Activated CD4-positive, alpha-beta T cell treated with anti-CD3 and anti-CD28 coated beads, Interleukin-2, amount 50 U/mL, for 24 hours (primary cell): ENCODE data around the gene DIAPH2.

Experiments used
- DNase-seq, 2 donors: peaks; one replicate each; pipeline ENCODE4 v3.0.0-alpha.2; 2020; ENCODE audit warnings: low read depth in 1 of 2, low spot score in 1 of 2

Gene DIAPH2

GRCh38 chrX:97158269-97158668 lies 473.6 kb downstream of the DIAPH2 start:
- no peak for DNase-seq

- no peak for DNase-seq
Observed at GRCh38 chrX:97159916-97160800, 475.5 kb downstream of the DIAPH2 start.

GRCh38 chrX:97167333-97167732 lies 482.7 kb downstream of the DIAPH2 start:
- no peak for DNase-seq

GRCh38 chrX:97168646-97169045 lies 484.0 kb downstream of the DIAPH2 start:
- no peak for DNase-seq

- no peak for DNase-seq
Observed at GRCh38 chrX:97175147-97175546, 490.5 kb downstream of the DIAPH2 start.

GRCh38 chrX:97189668-97190067 lies 505.0 kb downstream of the DIAPH2 start:
- no peak for DNase-seq

- DNase-seq, result no peak
Observed at GRCh38 chrX:97199501-97199900, 514.9 kb downstream of the DIAPH2 start.

GRCh38 chrX:97200454-97200853 lies 515.8 kb downstream of the DIAPH2 start:
- DNase-seq, result no peak

- no peak for DNase-seq
Observed at GRCh38 chrX:97210501-97210900, 525.9 kb downstream of the DIAPH2 start.

- DNase-seq, result no peak
Observed at GRCh38 chrX:97211070-97211469, 526.4 kb downstream of the DIAPH2 start.

GRCh38 chrX:97215186-97215585 lies 530.5 kb downstream of the DIAPH2 start:
- DNase-seq, result no peak

GRCh38 chrX:97224148-97224547 lies 539.5 kb downstream of the DIAPH2 start:
- no peak for DNase-seq

GRCh38 chrX:97229318-97229717 lies 544.7 kb downstream of the DIAPH2 start:
- no peak for DNase-seq

- DNase-seq, result no peak
Observed at GRCh38 chrX:97230948-97231347, 546.3 kb downstream of the DIAPH2 start.

GRCh38 chrX:97234471-97235081 lies 549.9 kb downstream of the DIAPH2 start:
- DNase-seq, result no peak

GRCh38 chrX:97238632-97239031 lies 554.0 kb downstream of the DIAPH2 start:
- DNase-seq, result no peak

- no peak for DNase-seq
Observed at GRCh38 chrX:97252111-97252510, 567.5 kb downstream of the DIAPH2 start.

- no peak for DNase-seq
Observed at GRCh38 chrX:97260679-97261078, 576.0 kb downstream of the DIAPH2 start.

- DNase-seq, result no peak
Observed at GRCh38 chrX:97266406-97267121, 581.9 kb downstream of the DIAPH2 start.

- no peak for DNase-seq
Observed at GRCh38 chrX:97267396-97268181, 582.9 kb downstream of the DIAPH2 start.

GRCh38 chrX:97268182-97268680 lies 583.6 kb downstream of the DIAPH2 start:
- no peak for DNase-seq
